ENCODE data around the gene EVA1C. TPM values are rescaled to one million over a fixed set of nuclear protein-coding genes. Genes with fewer than 3 reads are reported as not detected.

Gene EVA1C
- total RNA-seq, 3 donors from 2014 or later (not counting 1 experiment from before 2014, with no cell fraction given) = 14.7 to 27.8 (median 15.8) TPM

DNA sequence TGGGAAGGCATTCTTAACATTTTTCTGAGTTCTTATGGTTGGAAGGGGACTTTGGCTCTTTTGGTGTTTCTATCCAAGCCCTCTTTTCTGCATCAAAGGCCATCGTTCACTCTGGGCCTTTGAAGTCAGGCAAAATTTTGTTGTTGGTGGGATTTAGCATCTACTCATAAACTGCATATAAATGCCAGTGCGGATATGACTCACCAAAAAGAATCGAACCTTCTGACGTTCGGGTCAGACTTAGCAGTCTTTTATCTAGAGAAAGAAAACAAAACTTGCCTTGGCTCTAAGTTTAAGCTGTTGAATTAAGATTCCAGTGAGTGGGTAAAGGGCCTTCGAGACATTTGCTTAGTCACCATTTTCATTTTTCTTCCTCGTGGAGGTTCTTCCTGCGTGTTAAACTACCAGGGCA lies 51.4 kb downstream of the EVA1C start:
- no peak overlapping the region for H3K4me3 ChIP-seq (ENCODE audit: low read length)
- 85% methylated on average over 8 of the region's 8 CpGs for WGBS (ENCODE audit: insufficient coverage)
- Mint-ChIP-seq H3K4me3 (no peak overlapping the region), H3K27ac (no peak overlapping the region), H3K36me3 (peaks cover 4% of the 10 kb centered on the region), H3K4me1 (no peaks in the 10 kb centered on the region), H3K9me3 (no peaks in the 10 kb centered on the region), H3K27me3 (ENCODE audit: low read depth in 2 of 2) (no peaks in the 10 kb centered on the region)
- no peak for DNase-seq
- intact Hi-C loops (cut with micrococcal nuclease) = no loop called here
- H3K27ac ChIP-seq (ENCODE audit: low read length) = no peak overlapping the region
- no peak for ATAC-seq
- peaks cover 7% of the 10 kb centered on the region for H3K36me3 ChIP-seq (ENCODE audit: control insufficient read depth, insufficient read depth, low read length)
- no peaks in the 10 kb centered on the region for H3K4me1 ChIP-seq (ENCODE audit: control insufficient read depth, insufficient read depth, low read length)
- TF ChIP-seq, protein P1, sequence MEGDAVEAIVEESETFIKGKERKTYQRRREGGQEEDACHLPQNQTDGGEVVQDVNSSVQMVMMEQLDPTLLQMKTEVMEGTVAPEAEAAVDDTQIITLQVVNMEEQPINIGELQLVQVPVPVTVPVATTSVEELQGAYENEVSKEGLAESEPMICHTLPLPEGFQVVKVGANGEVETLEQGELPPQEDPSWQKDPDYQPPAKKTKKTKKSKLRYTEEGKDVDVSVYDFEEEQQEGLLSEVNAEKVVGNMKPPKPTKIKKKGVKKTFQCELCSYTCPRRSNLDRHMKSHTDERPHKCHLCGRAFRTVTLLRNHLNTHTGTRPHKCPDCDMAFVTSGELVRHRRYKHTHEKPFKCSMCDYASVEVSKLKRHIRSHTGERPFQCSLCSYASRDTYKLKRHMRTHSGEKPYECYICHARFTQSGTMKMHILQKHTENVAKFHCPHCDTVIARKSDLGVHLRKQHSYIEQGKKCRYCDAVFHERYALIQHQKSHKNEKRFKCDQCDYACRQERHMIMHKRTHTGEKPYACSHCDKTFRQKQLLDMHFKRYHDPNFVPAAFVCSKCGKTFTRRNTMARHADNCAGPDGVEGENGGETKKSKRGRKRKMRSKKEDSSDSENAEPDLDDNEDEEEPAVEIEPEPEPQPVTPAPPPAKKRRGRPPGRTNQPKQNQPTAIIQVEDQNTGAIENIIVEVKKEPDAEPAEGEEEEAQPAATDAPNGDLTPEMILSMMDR (IDR thresholded peaks at IDR 0.05) = no peak
- H3K27me3 ChIP-seq (ENCODE audit: control insufficient read depth, insufficient read depth, low read length) = no peaks in the 10 kb centered on the region
- no peaks in the 10 kb centered on the region for H3K9me3 ChIP-seq (ENCODE audit: control insufficient read depth, insufficient read depth, low read length)

DNA sequence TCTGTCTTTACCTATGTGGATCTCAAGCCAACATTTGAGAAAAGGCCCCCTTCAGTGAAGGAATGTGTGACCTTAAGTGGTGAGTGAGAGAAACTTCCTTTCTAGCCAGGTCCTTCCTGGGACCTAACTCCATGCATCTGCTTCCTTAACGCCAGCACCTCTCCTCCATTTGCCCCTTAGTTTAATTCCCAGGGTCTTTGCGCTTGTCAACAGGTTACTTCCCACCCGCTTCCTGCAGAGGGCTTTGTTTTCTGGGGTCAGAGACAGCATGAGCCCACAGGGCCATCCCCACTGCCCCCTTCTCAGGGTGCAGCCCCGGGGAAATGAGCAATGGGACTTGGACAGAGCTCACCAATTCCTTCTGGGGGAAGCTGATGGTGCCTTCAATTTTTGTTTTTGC lies 54.8 kb downstream of the EVA1C start:
- H3K27me3 Mint-ChIP-seq (ENCODE audit: low read depth in 2 of 2) = no peaks in the 10 kb centered on the region
- 97% methylated on average over 4 of the region's 4 CpGs for WGBS (ENCODE audit: insufficient coverage)
- no peaks in the 10 kb centered on the region for H3K9me3 Mint-ChIP-seq
- peaks cover 9% of the 10 kb centered on the region for H3K36me3 Mint-ChIP-seq
- H3K27ac Mint-ChIP-seq = no peak overlapping the region
- TF ChIP-seq, protein P1 (IDR thresholded peaks at IDR 0.05) = no peak
- no peak overlapping the region for H3K27ac ChIP-seq (ENCODE audit: low read length)
- no peaks in the 10 kb centered on the region for H3K9me3 ChIP-seq (ENCODE audit: control insufficient read depth, insufficient read depth, low read length)
- DNase-seq (no peak), ATAC-seq (no peak)
- H3K4me1 Mint-ChIP-seq = no peaks in the 10 kb centered on the region
- H3K4me3 Mint-ChIP-seq = no peak overlapping the region
- no peaks in the 10 kb centered on the region for H3K4me1 ChIP-seq (ENCODE audit: control insufficient read depth, insufficient read depth, low read length)
- H3K4me3 ChIP-seq (ENCODE audit: low read length) = no peak overlapping the region
- peaks cover 14% of the 10 kb centered on the region for H3K36me3 ChIP-seq (ENCODE audit: control insufficient read depth, insufficient read depth, low read length)
- intact Hi-C loops (cut with micrococcal nuclease) = no loop called here
- H3K27me3 ChIP-seq (ENCODE audit: control insufficient read depth, insufficient read depth, low read length) = no peaks in the 10 kb centered on the region

DNA sequence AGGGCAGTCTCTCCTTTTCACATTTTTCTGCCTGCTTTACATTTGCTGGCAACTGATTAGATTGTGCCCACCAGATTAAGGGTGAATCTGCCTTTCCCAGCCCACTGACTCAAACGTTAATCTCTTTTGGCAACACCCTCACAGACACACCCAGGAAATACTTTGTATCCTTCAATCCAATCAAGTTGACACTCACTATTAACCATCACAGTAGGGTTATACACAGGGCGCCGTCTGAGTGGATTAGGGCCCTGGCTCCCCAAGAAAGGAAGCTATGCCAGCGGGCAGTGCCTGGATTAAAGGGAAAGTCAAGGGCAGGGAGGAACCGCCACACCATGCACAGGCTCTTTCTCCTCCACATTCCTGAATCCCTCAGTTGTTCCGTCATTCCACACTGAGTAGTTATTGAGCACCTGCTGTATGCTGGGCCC lies 56.2 kb downstream of the EVA1C start:
- no peaks in the 10 kb centered on the region for H3K4me1 Mint-ChIP-seq
- H3K36me3 Mint-ChIP-seq = peaks cover 9% of the 10 kb centered on the region
- no peaks in the 10 kb centered on the region for H3K27me3 ChIP-seq (ENCODE audit: control insufficient read depth, insufficient read depth, low read length)
- H3K4me3 ChIP-seq (ENCODE audit: low read length) = no peak overlapping the region
- no peak overlapping the region for H3K27ac Mint-ChIP-seq
- no peaks in the 10 kb centered on the region for H3K27me3 Mint-ChIP-seq (ENCODE audit: low read depth in 2 of 2)
- no peak overlapping the region for H3K27ac ChIP-seq (ENCODE audit: low read length)
- H3K36me3 ChIP-seq (ENCODE audit: control insufficient read depth, insufficient read depth, low read length) = peaks cover 14% of the 10 kb centered on the region
- no peaks in the 10 kb centered on the region for H3K9me3 ChIP-seq (ENCODE audit: control insufficient read depth, insufficient read depth, low read length)
- 90% methylated on average over 5 of the region's 6 CpGs for WGBS (ENCODE audit: insufficient coverage)
- no peaks in the 10 kb centered on the region for H3K9me3 Mint-ChIP-seq
- no peak for ATAC-seq
- intact Hi-C loops (cut with micrococcal nuclease) = no loop called here
- no peak overlapping the region for H3K4me3 Mint-ChIP-seq
- TF ChIP-seq, protein P1 (IDR thresholded peaks at IDR 0.05) = no peak
- DNase-seq = no peak
- no peaks in the 10 kb centered on the region for H3K4me1 ChIP-seq (ENCODE audit: control insufficient read depth, insufficient read depth, low read length)

DNA sequence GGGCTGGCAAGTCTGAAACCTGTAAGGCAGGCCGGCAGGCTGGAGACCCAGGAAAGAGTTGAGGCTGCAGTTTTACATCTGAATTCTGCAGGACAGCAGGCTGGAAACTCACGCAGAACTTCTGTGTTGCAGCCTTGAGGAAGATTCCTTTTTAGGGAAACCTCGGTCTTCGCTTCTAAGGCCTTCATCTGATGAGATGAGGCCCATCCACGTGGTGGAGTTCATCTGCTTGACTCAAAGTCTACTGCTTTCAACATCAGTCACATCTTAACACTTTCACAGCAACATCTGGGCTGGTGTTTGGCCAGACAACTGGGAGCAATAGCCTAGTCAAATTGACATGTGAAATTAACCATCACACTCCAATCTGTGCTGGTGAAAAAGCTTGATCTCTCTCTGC lies 57.1 kb downstream of the EVA1C start:
- DNase-seq = no peak
- ATAC-seq = no peak
- TF ChIP-seq, protein P1 (IDR thresholded peaks at IDR 0.05) = no peak
- Mint-ChIP-seq H3K4me3 (no peak overlapping the region), H3K27me3 (ENCODE audit: low read depth in 2 of 2) (no peaks in the 10 kb centered on the region), H3K4me1 (peaks cover 0 to 5% of the 10 kb centered on the region in 2 donors), H3K9me3 (no peaks in the 10 kb centered on the region), H3K27ac (no peak overlapping the region), H3K36me3 (peaks cover 9% of the 10 kb centered on the region)
- H3K27me3 ChIP-seq (ENCODE audit: control insufficient read depth, insufficient read depth, low read length) = no peaks in the 10 kb centered on the region
- intact Hi-C loops (cut with micrococcal nuclease) = no loop called here
- H3K9me3 ChIP-seq (ENCODE audit: control insufficient read depth, insufficient read depth, low read length) = no peaks in the 10 kb centered on the region
- H3K4me3 ChIP-seq (ENCODE audit: low read length) = no peak overlapping the region
- H3K4me1 ChIP-seq (ENCODE audit: control insufficient read depth, insufficient read depth, low read length) = no peaks in the 10 kb centered on the region
- H3K27ac ChIP-seq (ENCODE audit: low read length) = no peak overlapping the region
- peaks cover 14% of the 10 kb centered on the region for H3K36me3 ChIP-seq (ENCODE audit: control insufficient read depth, insufficient read depth, low read length)
- WGBS (ENCODE audit: insufficient coverage) = 96% methylated on average over 5 of the region's 5 CpGs

Data from natural killer cell (primary cell).